PC-3 (cell line): ENCODE data around the gene GRIA1.

Source experiments
- EZH2phosphoT487 ChIP-seq: fragments of 300-600 bp; sonication (generic); IDR thresholded peaks from 2 replicates; pipeline ENCODE4 v1.6.1; 2018; ENCODE audit warnings: mild to moderate bottlenecking, antibody characterized with exemption, low read length, borderline replicate concordance
- TF ChIP-seq, protein P1 (sequence below): fragments of 300-600 bp; sonication (generic); conservative IDR thresholded peaks from 2 replicates; pipeline ENCODE4 v1.5.1; 2017; ENCODE audit warnings: antibody characterized with exemption, low read depth, mild to moderate bottlenecking, low read length

DNA sequence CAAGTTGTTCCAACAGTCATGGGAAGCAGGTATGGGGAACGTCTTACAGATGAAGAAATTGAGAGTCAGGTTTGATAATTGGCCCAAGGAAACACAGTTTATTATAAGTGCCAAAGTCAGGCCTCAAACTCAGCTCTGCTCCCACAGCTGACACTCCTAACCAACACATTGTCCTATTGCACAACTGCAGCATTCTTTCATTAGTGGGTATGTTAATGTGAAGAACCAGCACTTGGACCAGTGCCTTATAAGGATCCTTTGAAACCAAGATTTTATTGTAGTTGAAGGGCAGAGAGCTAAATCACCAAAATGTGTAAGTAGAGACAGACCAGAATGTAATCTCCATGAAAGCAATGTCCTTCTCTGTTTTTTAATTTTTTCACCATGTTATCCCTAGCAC is 56.1 kb downstream of the GRIA1 start:
- TF ChIP-seq, protein P1, sequence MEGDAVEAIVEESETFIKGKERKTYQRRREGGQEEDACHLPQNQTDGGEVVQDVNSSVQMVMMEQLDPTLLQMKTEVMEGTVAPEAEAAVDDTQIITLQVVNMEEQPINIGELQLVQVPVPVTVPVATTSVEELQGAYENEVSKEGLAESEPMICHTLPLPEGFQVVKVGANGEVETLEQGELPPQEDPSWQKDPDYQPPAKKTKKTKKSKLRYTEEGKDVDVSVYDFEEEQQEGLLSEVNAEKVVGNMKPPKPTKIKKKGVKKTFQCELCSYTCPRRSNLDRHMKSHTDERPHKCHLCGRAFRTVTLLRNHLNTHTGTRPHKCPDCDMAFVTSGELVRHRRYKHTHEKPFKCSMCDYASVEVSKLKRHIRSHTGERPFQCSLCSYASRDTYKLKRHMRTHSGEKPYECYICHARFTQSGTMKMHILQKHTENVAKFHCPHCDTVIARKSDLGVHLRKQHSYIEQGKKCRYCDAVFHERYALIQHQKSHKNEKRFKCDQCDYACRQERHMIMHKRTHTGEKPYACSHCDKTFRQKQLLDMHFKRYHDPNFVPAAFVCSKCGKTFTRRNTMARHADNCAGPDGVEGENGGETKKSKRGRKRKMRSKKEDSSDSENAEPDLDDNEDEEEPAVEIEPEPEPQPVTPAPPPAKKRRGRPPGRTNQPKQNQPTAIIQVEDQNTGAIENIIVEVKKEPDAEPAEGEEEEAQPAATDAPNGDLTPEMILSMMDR: no peak
- no peak for TF ChIP-seq EZH2phosphoT487
